ENCODE measurements around the gene HOXB3.

DNA sequence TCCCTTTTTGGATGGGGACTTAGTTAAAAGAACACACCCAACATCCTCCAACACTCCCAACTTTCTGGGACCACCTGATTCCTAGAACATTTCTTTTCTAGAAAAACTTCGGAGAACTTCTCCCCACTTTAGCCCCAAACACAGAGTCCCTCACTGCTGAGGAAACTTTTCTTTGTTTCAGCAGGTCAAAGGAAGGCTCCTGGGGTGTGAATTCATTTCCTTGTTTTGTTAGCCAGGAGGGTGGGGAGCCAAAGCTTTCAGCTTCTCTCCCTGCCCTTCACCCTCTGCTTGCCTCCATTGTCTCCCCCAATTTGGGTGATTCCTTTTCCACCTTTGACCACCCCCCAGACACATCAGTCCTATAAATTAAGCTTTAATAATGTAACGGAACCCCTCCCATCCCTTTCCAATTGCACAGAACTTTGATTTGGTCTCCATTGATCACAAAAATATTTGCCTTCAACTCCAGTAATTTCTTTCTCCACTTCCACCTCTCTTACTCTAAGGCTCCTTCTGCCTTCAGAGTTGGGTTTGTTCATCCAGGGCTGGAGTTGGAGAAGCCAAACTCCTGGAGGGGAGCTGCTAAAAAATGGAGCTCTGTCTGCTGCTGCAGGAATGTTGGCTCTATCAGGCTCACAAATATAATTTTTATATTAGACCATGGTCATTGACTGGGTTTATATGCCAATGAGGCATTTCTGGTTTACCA lies 22.2 kb downstream of the HOXB3 start:
- TF ChIP-seq, protein P1, sequence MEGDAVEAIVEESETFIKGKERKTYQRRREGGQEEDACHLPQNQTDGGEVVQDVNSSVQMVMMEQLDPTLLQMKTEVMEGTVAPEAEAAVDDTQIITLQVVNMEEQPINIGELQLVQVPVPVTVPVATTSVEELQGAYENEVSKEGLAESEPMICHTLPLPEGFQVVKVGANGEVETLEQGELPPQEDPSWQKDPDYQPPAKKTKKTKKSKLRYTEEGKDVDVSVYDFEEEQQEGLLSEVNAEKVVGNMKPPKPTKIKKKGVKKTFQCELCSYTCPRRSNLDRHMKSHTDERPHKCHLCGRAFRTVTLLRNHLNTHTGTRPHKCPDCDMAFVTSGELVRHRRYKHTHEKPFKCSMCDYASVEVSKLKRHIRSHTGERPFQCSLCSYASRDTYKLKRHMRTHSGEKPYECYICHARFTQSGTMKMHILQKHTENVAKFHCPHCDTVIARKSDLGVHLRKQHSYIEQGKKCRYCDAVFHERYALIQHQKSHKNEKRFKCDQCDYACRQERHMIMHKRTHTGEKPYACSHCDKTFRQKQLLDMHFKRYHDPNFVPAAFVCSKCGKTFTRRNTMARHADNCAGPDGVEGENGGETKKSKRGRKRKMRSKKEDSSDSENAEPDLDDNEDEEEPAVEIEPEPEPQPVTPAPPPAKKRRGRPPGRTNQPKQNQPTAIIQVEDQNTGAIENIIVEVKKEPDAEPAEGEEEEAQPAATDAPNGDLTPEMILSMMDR (conservative IDR thresholded peaks at IDR 0.05), result no peak
- no peak for TF ChIP-seq ZFX (IDR thresholded peaks at IDR 0.05)
